SU-DHL-6 (cell line): ENCODE measurements around the gene LEMD2.

Source experiments
- H2AFZ ChIP-seq: fragments of 200-600 bp; sonication (generic); 2 replicates; pipeline ENCODE4 v1.6.1; 2014; ENCODE audit warnings: low read depth, mild to moderate bottlenecking, moderate library complexity, mixed read lengths, antibody characterized with exemption, low read length; ENCODE audit not compliant: severe bottlenecking
- H3F3A ChIP-seq: fragments of 200-600 bp; shearing (Covaris generic); 2 replicates; pipeline ENCODE4 v1.6.0; 2016; ENCODE audit warnings: antibody characterized with exemption, mild to moderate bottlenecking; ENCODE audit not compliant: insufficient read depth
- H3K27ac ChIP-seq: fragments of 200-600 bp; sonication (generic); 2 replicates; pipeline ENCODE4 v1.5.1; 2016; ENCODE audit warnings: low read depth, mild to moderate bottlenecking, low read length, moderate library complexity, mixed read lengths
- H3K27me3 ChIP-seq: fragments of 200-600 bp; sonication (generic), shearing (Covaris generic); 2 replicates; pipeline ENCODE4 v1.6.0; 2014; ENCODE audit warnings: mild to moderate bottlenecking, low read length
- H3K36me3 ChIP-seq: fragments of 200-600 bp; sonication (generic); 2 replicates; pipeline ENCODE4 v1.6.1; 2014; ENCODE audit warnings: mild to moderate bottlenecking, low read length, mixed read lengths
- H3K4me2 ChIP-seq: fragments of 300-600, 200-600 bp; shearing (Covaris generic), sonication (generic); 2 replicates; pipeline ENCODE4 v1.6.0; 2014; ENCODE audit warnings: low read length, low read depth, mild to moderate bottlenecking; ENCODE audit not compliant: poor library complexity, severe bottlenecking
- H3K4me3 ChIP-seq: fragments of 200-600 bp; sonication (generic); 2 replicates; pipeline ENCODE4 v1.5.1; 2014; ENCODE audit warnings: antibody characterized with exemption, low read length, mild to moderate bottlenecking, mixed read lengths; ENCODE audit not compliant: insufficient read depth, poor library complexity, severe bottlenecking
- H3K79me2 ChIP-seq: fragments of 200-600 bp; sonication (generic); 2 replicates; pipeline ENCODE4 v1.6.1; 2014; ENCODE audit warnings: mild to moderate bottlenecking, low read length, moderate library complexity; ENCODE audit not compliant: insufficient read depth
- H3K9ac ChIP-seq: fragments of 200-600 bp; sonication (generic); 2 replicates; pipeline ENCODE4 v1.7.0; 2014; ENCODE audit warnings: mild to moderate bottlenecking, low read length
- H3K9me2 ChIP-seq: fragments of 200-600 bp; sonication (generic); replicated peaks from 2 replicates; pipeline ENCODE4 v1.6.1; 2014; ENCODE audit warnings: low read length; ENCODE audit not compliant: insufficient read depth
- H3K9me3 ChIP-seq: fragments of 200-600 bp; sonication (generic); 2 replicates; pipeline ENCODE4 v1.6.1; 2014; ENCODE audit warnings: low read length, mixed read lengths; ENCODE audit not compliant: insufficient read depth
- H4K20me1 ChIP-seq: fragments of 200-600 bp; sonication (generic); 2 replicates; pipeline ENCODE4 v1.6.1; 2014; ENCODE audit warnings: low read depth, mild to moderate bottlenecking, antibody characterized with exemption, low read length, moderate library complexity, mixed read lengths
- CTCF ChIP-seq: fragments of 200-600 bp; sonication (generic); IDR thresholded peaks from one replicate; pipeline ENCODE4 v1.5.1; 2017; ENCODE audit warnings: antibody characterized with exemption, mild to moderate bottlenecking, low read length, moderate library complexity; ENCODE audit not compliant: insufficient read depth, poor library complexity, severe bottlenecking
- EZH2phosphoT487 ChIP-seq: fragments of 200-600 bp; sonication (generic), shearing (Covaris generic); conservative IDR thresholded peaks from 2 replicates; pipeline ENCODE4 v1.6.1; 2018; ENCODE audit warnings: mild to moderate bottlenecking, antibody characterized with exemption, low read length, moderate library complexity, mixed read lengths

The LEMD2 gene

GRCh38 chr6:33742837-33743236 lies 46.1 kb downstream of the LEMD2 start:
- no peak overlapping the region for H3K4me2 ChIP-seq
- H3K9me2 ChIP-seq: no peaks in the 10 kb centered on the region
- H3K79me2 ChIP-seq: no peaks in the 10 kb centered on the region
- H3K9me3 ChIP-seq: no peaks in the 10 kb centered on the region
- no peaks in the 10 kb centered on the region for H3F3A ChIP-seq
- no peaks in the 10 kb centered on the region for H3K27me3 ChIP-seq
- no peak overlapping the region for H2AFZ ChIP-seq
- H3K27ac ChIP-seq: no peak overlapping the region
- no peak overlapping the region for H3K9ac ChIP-seq
- H4K20me1 ChIP-seq: no peaks in the 10 kb centered on the region
- no peaks in the 10 kb centered on the region for H3K36me3 ChIP-seq
- no peak for TF ChIP-seq EZH2phosphoT487
- no peak for TF ChIP-seq CTCF
- H3K4me3 ChIP-seq: no peak overlapping the region

DNA sequence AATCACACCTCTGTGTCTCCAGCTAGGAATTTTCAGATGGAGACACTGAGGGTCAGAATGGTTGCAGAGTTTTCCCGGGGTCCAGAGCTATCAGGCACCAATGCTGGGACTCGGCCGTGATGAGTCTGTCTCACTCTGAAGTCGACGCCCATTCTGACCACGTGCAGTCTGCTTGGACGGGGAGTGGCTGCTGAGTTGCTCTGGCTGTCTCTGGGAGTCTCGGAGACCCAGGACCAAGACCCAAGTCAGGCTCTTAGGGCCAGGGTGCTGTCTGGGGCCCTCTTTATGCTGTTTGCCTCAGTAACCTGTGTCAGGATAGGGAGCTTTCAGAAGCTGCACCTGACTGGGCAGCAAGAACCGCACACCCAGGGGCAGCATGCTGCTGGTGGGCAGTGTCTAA lies 46.8 kb downstream of the LEMD2 start:
- Histone ChIP-seq H3K9me2 (no peaks in the 10 kb centered on the region), H3K36me3 (no peaks in the 10 kb centered on the region), H3K4me2 (no peak overlapping the region), H3K9me3 (no peaks in the 10 kb centered on the region), H3F3A (no peaks in the 10 kb centered on the region), H4K20me1 (no peaks in the 10 kb centered on the region), H3K9ac (no peak overlapping the region), H3K4me3 (no peak overlapping the region), H3K27ac (no peak overlapping the region), H2AFZ (no peak overlapping the region), H3K79me2 (no peaks in the 10 kb centered on the region), H3K27me3 (no peaks in the 10 kb centered on the region)
- no peak for TF ChIP-seq CTCF
- TF ChIP-seq EZH2phosphoT487: no peak

DNA sequence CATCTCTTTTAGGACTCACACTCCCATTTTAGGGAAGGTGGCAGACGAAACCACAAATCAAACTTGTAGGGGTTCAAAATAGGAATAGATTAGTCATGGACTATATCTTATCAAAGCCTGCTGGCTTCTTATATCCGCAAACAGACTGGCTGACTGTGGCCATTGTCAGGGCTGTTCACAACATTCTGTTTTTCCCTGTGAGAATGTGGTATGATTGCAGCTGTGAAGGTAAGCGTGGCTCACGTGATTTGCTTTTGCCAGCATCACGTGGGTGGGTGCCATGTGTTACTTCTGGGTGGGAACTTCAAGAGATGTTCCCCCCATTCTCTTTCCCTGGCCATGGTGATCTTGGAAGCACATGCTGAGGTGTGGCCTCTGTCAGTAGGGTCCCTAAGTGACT lies 48.1 kb downstream of the LEMD2 start:
- no peaks in the 10 kb centered on the region for H3K9me2 ChIP-seq
- H3K27ac ChIP-seq: no peak overlapping the region
- H3K27me3 ChIP-seq: no peaks in the 10 kb centered on the region

More for the DNA sequence above, 48.1 kb downstream of the LEMD2 start:
- Histone ChIP-seq H4K20me1 (no peaks in the 10 kb centered on the region), H3K79me2 (no peaks in the 10 kb centered on the region), H3F3A (no peaks in the 10 kb centered on the region), H2AFZ (no peak overlapping the region), H3K4me2 (no peak overlapping the region), H3K9ac (no peak overlapping the region), H3K9me3 (no peaks in the 10 kb centered on the region), H3K4me3 (no peak overlapping the region), H3K36me3 (no peaks in the 10 kb centered on the region)
- TF ChIP-seq CTCF (no peak), EZH2phosphoT487 (no peak)
